Lung (tissue), 16 donors: ENCODE results near the gene NMBR. TPM values are rescaled to one million over a fixed set of nuclear protein-coding genes. Genes with fewer than 3 reads are reported as not detected.

Experiments used
- ATAC-seq: fragments of 200-7000 bp; cut with Tn5 transposase; one replicate; pipeline ENCODE4 v1.9.1; 2020; ENCODE audit warnings: moderate number of reproducible peaks; ENCODE audit not compliant: insufficient read depth, low FRiP score
- DNase-seq, 3 donors: peaks; one replicate each; pipeline ENCODE4 v3.0.0-alpha.2; 2013 to 2017
- H3K27ac ChIP-seq, 2 donors: one replicate each; pipeline ENCODE4 v1.5.1; 2013; ENCODE audit warnings: mild to moderate bottlenecking in 2 of 2, moderate library complexity in 2 of 2, control low read depth in 1 of 2, inconsistent platforms in 1 of 2, low read depth in 1 of 2, low read length in 1 of 2
- H3K27me3 ChIP-seq, 3 donors: one replicate each; pipeline ENCODE4 v1.5.1; 2013; ENCODE audit warnings: low read length in 2 of 3; ENCODE audit not compliant: control insufficient read depth in 3 of 3, insufficient read depth in 3 of 3
- H3K36me3 ChIP-seq, 4 donors: one replicate each; pipeline ENCODE4 v1.5.1; 2013; ENCODE audit warnings: low read length in 4 of 4, mild to moderate bottlenecking in 1 of 4, moderate library complexity in 1 of 4; ENCODE audit not compliant: control insufficient read depth in 4 of 4, insufficient read depth in 4 of 4
- H3K4me1 ChIP-seq, 5 donors: one replicate each; pipeline ENCODE4 v1.5.1; 2013; ENCODE audit warnings: low read length in 5 of 5, mild to moderate bottlenecking in 2 of 5, moderate library complexity in 1 of 5; ENCODE audit not compliant: control insufficient read depth in 5 of 5, insufficient read depth in 5 of 5
- H3K4me3 ChIP-seq: one replicate; pipeline ENCODE4 v1.5.1; 2013; ENCODE audit warnings: mild to moderate bottlenecking, control low read depth, moderate library complexity
- H3K9ac ChIP-seq, 2 donors: one replicate each; pipeline ENCODE4 v1.5.1; 2013; ENCODE audit warnings: low read length in 2 of 2, control low read depth in 1 of 2; ENCODE audit not compliant: insufficient read depth in 1 of 2
- H3K9me3 ChIP-seq, 4 donors: one replicate each; pipeline ENCODE4 v1.5.1; 2013; ENCODE audit warnings: low read length in 3 of 4, mild to moderate bottlenecking in 1 of 4, moderate library complexity in 1 of 4; ENCODE audit not compliant: control insufficient read depth in 4 of 4, insufficient read depth in 3 of 4
- CTCF ChIP-seq: IDR thresholded peaks from 2 replicates; pipeline ENCODE4 v1.5.1; 2012; ENCODE audit warnings: mild to moderate bottlenecking; ENCODE audit errors: control extremely low read depth, extremely low read depth
- WGBS, 2 donors: extraction: QIAGEN DNeasy Blood & Tissue Kit; methylation state at CpG; one replicate each; pipeline ENCODE4 v1.1.7; 2013; 5-methylcytosine and 5-hydroxymethylcytosine counted together
- long read RNA-seq, 5 donors: transcript quantifications; one replicate each; lab custom pipeline, GENCODE V29; 2026
- polyA plus RNA-seq, 2 donors: library from polyadenylated mRNA; stranded (reverse); fragments of 200-250 nt; gene quantifications; one replicate each; pipeline ENCODE4 v1.2.1, GENCODE V29; 2013
- total RNA-seq, 2 donors: library from RNA; depleted of rRNA in 1 of 2; stranded (reverse); fragments of >200 nt in 1 of 2; gene quantifications; one replicate each; pipeline ENCODE4 v1.2.1, GENCODE V29; 2014 to 2021
- donor health status: control.
- donor health status: control.
- donor health status: Bipolar disorder and iron deficiency.
- donor health status: healthy.
- donor health status: DM: yes; HTN: yes; CAD: no.

NMBR gene
- under 1 TPM; 0.18 to 0.23 TPM for total RNA-seq
- polyA plus RNA-seq: under 1 TPM in 1 of 2 donors, not detected in 1; 0.05 TPM
- long read RNA-seq, donor 1: 0 reads
- long read RNA-seq, donor 2: 0 reads
- long read RNA-seq, donor 3: 0 reads
- long read RNA-seq, donor 4: 0 reads
- long read RNA-seq, donor 5: 0 reads

DNA sequence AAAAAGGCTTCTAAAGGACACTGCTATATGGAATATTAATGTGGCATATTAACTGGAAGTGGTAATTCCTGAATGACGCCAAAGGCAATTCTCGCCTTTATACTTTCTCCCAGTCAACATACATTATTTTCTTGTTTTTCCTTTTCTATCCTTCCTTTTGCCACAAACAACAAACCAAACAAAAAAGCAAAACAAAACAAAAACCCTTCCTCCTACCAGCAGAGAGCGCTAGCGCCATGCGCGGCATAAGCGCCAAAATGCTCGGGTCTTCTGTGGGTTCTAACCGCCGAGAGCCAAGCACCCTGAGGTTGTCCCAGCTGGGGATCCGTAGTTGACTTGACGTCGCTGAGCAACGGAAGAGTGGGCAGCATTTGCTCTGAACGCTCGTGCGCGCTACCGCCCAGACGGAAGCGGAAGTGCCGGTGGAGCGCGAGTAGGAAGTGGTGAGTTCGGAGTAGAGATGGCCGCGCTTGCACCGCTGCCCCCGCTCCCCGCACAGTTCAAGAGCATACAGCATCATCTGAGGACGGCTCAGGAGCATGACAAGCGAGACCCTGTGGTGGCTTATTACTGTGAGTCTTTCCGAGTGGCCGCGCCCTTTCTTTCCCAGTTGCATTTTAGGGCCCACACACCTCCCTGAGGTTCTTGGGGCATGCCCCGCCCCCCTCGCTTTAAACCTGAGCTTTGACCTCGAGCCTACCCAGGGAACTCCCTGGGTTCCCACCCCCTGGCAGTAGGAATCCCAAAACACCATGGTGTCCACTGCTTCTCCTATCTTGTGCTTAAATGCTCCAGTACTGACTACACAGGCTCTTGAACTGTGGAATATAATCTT lies at the start of gene NMBR, which contains the start of gene VTA1:
Gene NMBR (minus strand): TSS at position 295 of the 835 bp plus-strand sequence. CDS start 58,464 bp downstream, outside the sequence.
Gene VTA1 (plus strand): TSS at position 436 of the 835 bp plus-strand sequence. CDS start 25 bp downstream, at position 461.
- DNase-seq (peak; percentile 99 to 100 (median 100)), ATAC-seq (peak; percentile 100)
- Histone ChIP-seq H3K27me3 (peaks cover 0 to 4% (median 0%) of the 10 kb centered on the region in 3 donors), H3K9ac (peak within 1 kb of the TSS; percentile 82 to 98), H3K4me3 (peak within 1 kb of the TSS; percentile 82), H3K36me3 (peaks cover 0 to 7% (median 0%) of the 10 kb centered on the region in 4 donors), H3K4me1 (peaks cover 0 to 19% (median 6%) of the 10 kb centered on the region in 5 donors), H3K27ac (peak within 1 kb of the TSS; percentile 68 to 82), H3K9me3 (no peaks in the 10 kb centered on the region)
- WGBS, 2 donors: 1% methylated on average over 38 of the region's 38 CpGs
- TF ChIP-seq CTCF: peak; percentile 88

DNA sequence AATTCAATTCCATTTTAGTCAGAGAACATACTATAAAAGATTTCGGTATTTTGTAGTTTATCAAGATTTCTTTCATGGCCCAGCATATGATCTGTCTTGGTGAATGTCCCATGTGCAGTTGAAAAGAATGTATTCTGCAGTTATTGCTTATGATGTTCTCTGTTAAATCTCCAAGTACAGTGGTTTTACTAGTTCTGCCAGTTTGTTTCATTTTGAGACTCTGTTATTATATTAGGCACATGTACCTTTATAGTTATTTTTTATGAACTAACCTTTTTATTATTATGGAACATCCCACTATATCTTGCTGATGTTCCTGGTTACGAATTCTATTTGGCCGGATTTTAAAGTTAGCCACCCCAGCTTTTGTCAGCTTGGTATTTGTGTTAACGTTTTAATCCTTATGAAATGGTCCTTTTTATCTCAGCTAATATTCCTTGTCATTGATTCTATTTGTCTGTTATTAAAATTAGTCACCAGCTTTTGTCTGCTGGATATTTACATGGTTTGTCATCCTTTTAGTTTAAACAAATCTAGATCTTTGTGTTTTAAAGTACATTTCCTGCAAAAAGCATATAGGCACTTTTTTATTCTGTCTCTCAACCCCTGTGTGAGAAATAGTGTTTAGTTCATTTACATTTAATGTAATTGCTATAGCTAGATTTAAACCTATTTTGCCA lies 49.1 kb upstream of the NMBR start:
- no peak for TF ChIP-seq CTCF
- DNase-seq: peak in 1 of 3 donors; percentile 8
- ATAC-seq: no peak
- peaks cover 0 to 8% (median 1%) of the 10 kb centered on the region in 4 donors for H3K36me3 ChIP-seq
- H3K4me1 ChIP-seq: no peaks in the 10 kb centered on the region
- H3K9ac ChIP-seq: no peak overlapping the region
- H3K27me3 ChIP-seq: no peaks in the 10 kb centered on the region
- no peak overlapping the region for H3K4me3 ChIP-seq
- WGBS, 2 donors: 93 to 97% methylated on average over 4 of the region's 4 CpGs
- no peaks in the 10 kb centered on the region for H3K9me3 ChIP-seq
- no peak overlapping the region for H3K27ac ChIP-seq

GRCh38 chr6:142193621-142194020 lies 46.7 kb upstream of the NMBR start:
- Histone ChIP-seq H3K27me3 (no peaks in the 10 kb centered on the region), H3K36me3 (peaks cover 0 to 6% (median 2%) of the 10 kb centered on the region in 4 donors), H3K4me3 (no peak overlapping the region), H3K4me1 (peaks cover 0 to 4% (median 0%) of the 10 kb centered on the region in 5 donors), H3K27ac (no peak overlapping the region), H3K9me3 (no peaks in the 10 kb centered on the region), H3K9ac (no peak overlapping the region)
- DNase-seq (no peak), ATAC-seq (no peak)
- no peak for TF ChIP-seq CTCF
